ENCODE results near the gene TPGS1.

Gene TPGS1

GRCh38 chr19:542173-542866 is 35.0 kb downstream of the TPGS1 start:
- no peak for DNase-seq

GRCh38 chr19:543910-544608 is 36.8 kb downstream of the TPGS1 start, which contains the start of gene GZMM:
TSS of gene GZMM (plus strand) at chr19:544053. CDS start at chr19:544072, 19 bp downstream.
- DNase-seq: no peak

- no peak for DNase-seq
These were observed 39.8 kb downstream of the TPGS1 start for GRCh38 chr19:547117-547516.

- no peak for DNase-seq
These were observed 40.8 kb downstream of the TPGS1 start for GRCh38 chr19:547836-548720.

GRCh38 chr19:548886-549830 is 41.9 kb downstream of the TPGS1 start:
- no peak for DNase-seq

GRCh38 chr19:554817-555216 is 47.5 kb downstream of the TPGS1 start:
- DNase-seq: no peak

- DNase-seq: no peak
These were observed 48.1 kb downstream of the TPGS1 start for GRCh38 chr19:555474-555808.

- no peak for DNase-seq
These were observed 49.5 kb downstream of the TPGS1 start for GRCh38 chr19:556611-557382.

- DNase-seq: no peak
These were observed 51.6 kb downstream of the TPGS1 start for GRCh38 chr19:558770-559439.

GRCh38 chr19:560121-560520 is 52.8 kb downstream of the TPGS1 start:
- DNase-seq: no peak

- no peak for DNase-seq
These were observed 59.1 kb downstream of the TPGS1 start for GRCh38 chr19:566403-566802.

GRCh38 chr19:566844-567243 is 59.5 kb downstream of the TPGS1 start:
- DNase-seq: no peak

GRCh38 chr19:567296-567900 is 60.1 kb downstream of the TPGS1 start:
- DNase-seq: no peak

Measured in GOT3 (cell line).